Chondrocyte (in vitro differentiated cells): Measurements from ENCODE around the gene BCL6. TPM values are rescaled to one million over a fixed set of nuclear protein-coding genes. Genes with fewer than 3 reads are reported as not detected.

Experiments
- DNase-seq: peaks from one replicate; pipeline ENCODE4 v3.0.0; 2021; ENCODE audit warnings: mixed read lengths, low spot score
- H3K27ac Mint-ChIP-seq: one replicate; pipeline ENCODE4 v1.8.0; 2021; ENCODE audit warnings: mild to moderate bottlenecking, moderate library complexity, mixed read lengths; ENCODE audit not compliant: unreplicated experiment
- H3K27me3 Mint-ChIP-seq: 2 replicates; pipeline ENCODE4 v1.8.0; 2021; ENCODE audit warnings: low read depth, mixed read lengths
- H3K36me3 Mint-ChIP-seq: 2 replicates; pipeline ENCODE4 v1.8.0; 2021; ENCODE audit warnings: low read depth, mixed read lengths
- H3K4me1 Mint-ChIP-seq: 2 replicates; pipeline ENCODE4 v1.8.0; 2021; ENCODE audit warnings: low read depth, mild to moderate bottlenecking, mixed read lengths
- H3K4me3 Mint-ChIP-seq: one replicate; pipeline ENCODE4 v1.8.0; 2021; ENCODE audit warnings: mild to moderate bottlenecking, moderate library complexity, mixed read lengths; ENCODE audit not compliant: unreplicated experiment
- H3K9me3 Mint-ChIP-seq: 2 replicates; pipeline ENCODE4 v1.8.0; 2021; ENCODE audit warnings: low read depth, mixed read lengths
- CTCF ChIP-seq: fragments of 200-600 bp; sonication (generic); IDR thresholded peaks from 2 replicates; pipeline ENCODE4 v1.5.0; 2021; ENCODE audit warnings: antibody characterized with exemption, mild to moderate bottlenecking, moderate library complexity
- total RNA-seq: library from RNA; stranded (reverse); gene quantifications from 3 replicates; pipeline ENCODE4 v1.2.1, GENCODE V29; 2021

The BCL6 gene
- total RNA-seq, 1 donor from 2014 or later: 46.7 TPM

GRCh38 chr3:187769771-187770170 is 24.5 kb upstream of the BCL6 start:
- no peaks in the 10 kb centered on the region for H3K27me3 Mint-ChIP-seq
- TF ChIP-seq CTCF: no peak
- DNase-seq: no peak
- no peak overlapping the region for H3K27ac Mint-ChIP-seq
- no peak overlapping the region for H3K4me3 Mint-ChIP-seq
- peaks cover 3% of the 10 kb centered on the region for H3K4me1 Mint-ChIP-seq
- no peaks in the 10 kb centered on the region for H3K36me3 Mint-ChIP-seq
- no peaks in the 10 kb centered on the region for H3K9me3 Mint-ChIP-seq

- H3K4me3 Mint-ChIP-seq: no peak overlapping the region
- DNase-seq: no peak
Measured at GRCh38 chr3:187767266-187768012, 22.2 kb upstream of the BCL6 start.

GRCh38 chr3:187765342-187765741 is 20.1 kb upstream of the BCL6 start:
- H3K9me3 Mint-ChIP-seq: no peaks in the 10 kb centered on the region
- H3K27me3 Mint-ChIP-seq: no peaks in the 10 kb centered on the region
- H3K4me3 Mint-ChIP-seq: no peak overlapping the region
- H3K4me1 Mint-ChIP-seq: peaks cover 3% of the 10 kb centered on the region
- no peak for DNase-seq
- TF ChIP-seq CTCF: no peak
- no peaks in the 10 kb centered on the region for H3K36me3 Mint-ChIP-seq
- no peak overlapping the region for H3K27ac Mint-ChIP-seq

More at GRCh38 chr3:187767266-187768012, 22.2 kb upstream of the BCL6 start:
- H3K9me3 Mint-ChIP-seq: no peaks in the 10 kb centered on the region
- peaks cover 3% of the 10 kb centered on the region for H3K4me1 Mint-ChIP-seq
- H3K27me3 Mint-ChIP-seq: no peaks in the 10 kb centered on the region
- H3K27ac Mint-ChIP-seq: no peak overlapping the region
- TF ChIP-seq CTCF: no peak
- no peaks in the 10 kb centered on the region for H3K36me3 Mint-ChIP-seq

GRCh38 chr3:187763850-187764648 is 18.8 kb upstream of the BCL6 start:
- Mint-ChIP-seq H3K27me3 (no peaks in the 10 kb centered on the region), H3K36me3 (no peaks in the 10 kb centered on the region), H3K27ac (no peak overlapping the region), H3K9me3 (no peaks in the 10 kb centered on the region), H3K4me3 (no peak overlapping the region), H3K4me1 (peaks cover 9% of the 10 kb centered on the region)
- no peak for TF ChIP-seq CTCF
- no peak for DNase-seq

GRCh38 chr3:187762792-187763191 is 17.5 kb upstream of the BCL6 start:
- Mint-ChIP-seq H3K4me1 (peaks cover 9% of the 10 kb centered on the region), H3K4me3 (no peak overlapping the region), H3K36me3 (no peaks in the 10 kb centered on the region), H3K27ac (no peak overlapping the region), H3K27me3 (no peaks in the 10 kb centered on the region), H3K9me3 (no peaks in the 10 kb centered on the region)
- no peak for TF ChIP-seq CTCF
- no peak for DNase-seq
